ENCODE results near the gene AADACL3. TPM values are rescaled to one million over a fixed set of nuclear protein-coding genes. Genes with fewer than 3 reads are reported as not detected.

The AADACL3 gene
- total and polyA plus RNA-seq, 2 of the 8 experiments (the other 6 are each of a cell fraction or from before 2014, with no cell fraction given): 0.33 to 2.3 TPM

- Histone ChIP-seq H3K27ac (ENCODE audit: low read depth, low read length) (no peak overlapping the region), H3K4me1 (replicated peaks in 1 of 4; ENCODE audit: control insufficient read depth in 3 of 4, insufficient read depth in 4 of 4, low read length in 3 of 4) (0 out of 7 replicates have a peak, but pooled peaks cover 0 to 3% (median 0%) of the 10 kb centered on the region in 4 experiments), H2BK5ac (ENCODE audit: low read depth, low read length) (no peak overlapping the region), H3K23ac (ENCODE audit: insufficient read length) (no peak overlapping the region), H2BK15ac (ENCODE audit: low read length) (no peak overlapping the region), H3K18ac (ENCODE audit: extremely low read depth, low read length) (no peak overlapping the region), H2AK5ac (ENCODE audit: low read depth, low read length) (no peak overlapping the region), H4K20me1 (replicated peaks in 1 of 2; ENCODE audit: control insufficient read depth in 1 of 2, insufficient read depth in 2 of 2, low read length in 2 of 2) (no peaks in the 10 kb centered on the region), H2BK120ac (replicated peaks; ENCODE audit: low read depth, low read length) (no peak overlapping the region), H3K9ac (replicated peaks in 1 of 4; ENCODE audit: extremely low read depth in 1 of 4, low read depth in 3 of 4, low read length in 3 of 4) (no peak overlapping the region), H3K4me3 (ENCODE audit: extremely low read depth in 1 of 4, insufficient read depth in 2 of 4, low read depth in 3 of 4, low read length in 4 of 4) (no peak overlapping the region), H2AFZ (ENCODE audit: low read length) (no peak overlapping the region), H2BK12ac (ENCODE audit: low read depth, low read length) (0 out of 2 replicates have a peak overlapping the region, but pooled peaks have one; percentile 43), H3K79me1 (ENCODE audit: low read depth, low read length) (no peaks in the 10 kb centered on the region), H3K27me3 (replicated peaks in 1 of 4; ENCODE audit: control insufficient read depth in 3 of 4, extremely low read depth in 1 of 4, insufficient read depth in 3 of 4, low read length in 3 of 4) (no peaks in the 10 kb centered on the region), H3K9me3 (ENCODE audit: insufficient read depth in 2 of 2, low read depth in 1 of 2, low read length in 1 of 2) (no peaks in the 10 kb centered on the region), H3K14ac (ENCODE audit: insufficient read length) (no peak overlapping the region), H3K79me2 (ENCODE audit: control insufficient read depth in 1 of 2, insufficient read depth in 2 of 2, low read length in 2 of 2) (no peaks in the 10 kb centered on the region), H3K4ac (replicated peaks; ENCODE audit: insufficient read length, low read depth, low read length) (no peak overlapping the region), H2BK20ac (ENCODE audit: low read length) (no peak overlapping the region), H3K36me3 (ENCODE audit: control insufficient read depth in 2 of 4, insufficient read depth in 4 of 4, low read length in 3 of 4) (no peaks in the 10 kb centered on the region), H4K91ac (replicated peaks; ENCODE audit: insufficient read length, low read length) (no peak overlapping the region), H4K5ac (ENCODE audit: insufficient read length, low read depth, low read length) (no peak overlapping the region), H3K56ac (replicated peaks; ENCODE audit: insufficient read length, low read depth, low read length) (no peak overlapping the region), H4K8ac (ENCODE audit: extremely low read depth, insufficient read depth, low read length) (no peak overlapping the region), H3K23me2 (ENCODE audit: low read depth, low read length) (no peaks in the 10 kb centered on the region), H3K4me2 (ENCODE audit: insufficient read depth in 1 of 2, low read depth in 2 of 2, low read length in 2 of 2) (no peak overlapping the region)
- no peak for DNase-seq (ENCODE audit: low read depth in 1 of 2, low spot score in 2 of 2)
- no peak for FAIRE-seq
- peak; percentile 31; the same call in 1 of the 2 replicates for TF ChIP-seq CEBPB (IDR thresholded peaks at IDR 0.05; ENCODE audit: low read depth, low read length)
- TF ChIP-seq SAP30 (IDR thresholded peaks at IDR 0.05; ENCODE audit: insufficient read depth, insufficient replicate concordance, low read length): no peak
- ChIA-PET POLR2A (ENCODE audit: partially characterized antibody) (no interaction called here), CTCF (ENCODE audit: partially characterized antibody) (no interaction called here)
- WGBS, 2 experiments (ENCODE audit: extremely low coverage in 1 of 2, insufficient coverage in 1 of 2, insufficient read length in 1 of 2, insufficient replicate concordance in 2 of 2, low coverage in 1 of 2, low lambda C conversion rate in 2 of 2, missing lambda C conversion rate in 1 of 2): 88% methylated on average over 4 of the region's 4 CpGs; no CpG with 5 or more reads in 1 of the 2 experiments
Observed at GRCh38 chr1:12754738-12755137, 38.8 kb downstream of the AADACL3 start.
